DMS53 treated with DMSO at 0.1 percent for 48 hours (cell line): ENCODE data around the gene TRIM65.
"Not testable (repeated sequence)": the region's sequence is repeated elsewhere in the genome, so short reads cannot be mapped to it uniquely, and the experiment has no call there.

ENCODE experiments used
- DNase-seq: peaks from one replicate; lab custom pipeline; 2025; ENCODE audit not compliant: unreplicated experiment; lab: John Stamatoyannopoulos, UW

TRIM65 gene

GRCh38 chr17:75897160-75898019 is 639 bp upstream of the TRIM65 start:
- no peak for DNase-seq

GRCh38 chr17:75895370-75896155 is 1.2 kb downstream of the TRIM65 start:
- no peak for DNase-seq

- no peak for DNase-seq
Measured at GRCh38 chr17:75894049-75894733, 2.6 kb downstream of the TRIM65 start.

GRCh38 chr17:75893305-75894048 is 3.3 kb downstream of the TRIM65 start:
- DNase-seq, result no peak

- DNase-seq, result no peak
Measured at GRCh38 chr17:75892556-75893224, 4.1 kb downstream of the TRIM65 start.

GRCh38 chr17:75891605-75892555 is 4.9 kb downstream of the TRIM65 start:
- no peak for DNase-seq

- DNase-seq, result no peak
Measured at GRCh38 chr17:75891022-75891604, 5.6 kb downstream of the TRIM65 start.

- no peak for DNase-seq
Measured at GRCh38 chr17:75889454-75889853, 7.3 kb downstream of the TRIM65 start.

- no peak for DNase-seq
Measured at GRCh38 chr17:75888484-75888883, 8.3 kb downstream of the TRIM65 start.

GRCh38 chr17:75885860-75886259 is 10.9 kb downstream of the TRIM65 start:
- not testable (repeated sequence) for DNase-seq

GRCh38 chr17:75885431-75885830 is 11.3 kb downstream of the TRIM65 start:
- no peak for DNase-seq

- DNase-seq, result no peak
Measured at GRCh38 chr17:75881678-75882454, 14.9 kb downstream of the TRIM65 start.

- DNase-seq, result no peak
Measured at GRCh38 chr17:75880266-75880665, 16.5 kb downstream of the TRIM65 start.

GRCh38 chr17:75878174-75878998 is 18.4 kb downstream of the TRIM65 start, which contains the start of gene TRIM47:
TSS of gene TRIM47 (minus strand) at chr17:75878581. CDS start at chr17:75878548, 33 bp downstream.
- peak; percentile 29 for DNase-seq

GRCh38 chr17:75877752-75878173 is 19.0 kb downstream of the TRIM65 start:
- DNase-seq, result peak; percentile 55

- peak; percentile 32 for DNase-seq
Measured at GRCh38 chr17:75876938-75877751, 19.6 kb downstream of the TRIM65 start.
